ENCODE measurements around the gene IRF2BPL.

The IRF2BPL gene

GRCh38 chr14:77006132-77006531 lies 22.4 kb downstream of the IRF2BPL start:
- peaks cover 6% of the 10 kb centered on the region for H3K27me3 Mint-ChIP-seq
- no peak overlapping the region for H3K4me3 Mint-ChIP-seq
- no peaks in the 10 kb centered on the region for H3K36me3 Mint-ChIP-seq (ENCODE audit: low read depth)
- H3K27ac Mint-ChIP-seq = no peak overlapping the region
- intact Hi-C loops (cut with micrococcal nuclease) = no loop called here
- H3K9me3 Mint-ChIP-seq = no peaks in the 10 kb centered on the region
- peaks cover 24% of the 10 kb centered on the region for H3K4me1 Mint-ChIP-seq (ENCODE audit: low read depth)

GRCh38 chr14:77005559-77005958 lies 22.9 kb downstream of the IRF2BPL start:
- Mint-ChIP-seq H3K36me3 (ENCODE audit: low read depth) (no peaks in the 10 kb centered on the region), H3K9me3 (no peaks in the 10 kb centered on the region), H3K27me3 (peaks cover 11% of the 10 kb centered on the region), H3K4me1 (ENCODE audit: low read depth) (peaks cover 30% of the 10 kb centered on the region), H3K4me3 (no peak overlapping the region), H3K27ac (no peak overlapping the region)
- intact Hi-C loops (cut with micrococcal nuclease) = no loop called here

- intact Hi-C loops (cut with micrococcal nuclease) = no loop called here
- no peaks in the 10 kb centered on the region for H3K36me3 Mint-ChIP-seq (ENCODE audit: low read depth)
- H3K9me3 Mint-ChIP-seq = no peaks in the 10 kb centered on the region
- H3K27me3 Mint-ChIP-seq = peaks cover 14% of the 10 kb centered on the region
- H3K4me3 Mint-ChIP-seq = no peak overlapping the region
- H3K27ac Mint-ChIP-seq = peak overlapping the region; percentile 22
- H3K4me1 Mint-ChIP-seq (ENCODE audit: low read depth) = peaks cover 35% of the 10 kb centered on the region
Measured at GRCh38 chr14:77004711-77005460, 23.6 kb downstream of the IRF2BPL start.

DNA sequence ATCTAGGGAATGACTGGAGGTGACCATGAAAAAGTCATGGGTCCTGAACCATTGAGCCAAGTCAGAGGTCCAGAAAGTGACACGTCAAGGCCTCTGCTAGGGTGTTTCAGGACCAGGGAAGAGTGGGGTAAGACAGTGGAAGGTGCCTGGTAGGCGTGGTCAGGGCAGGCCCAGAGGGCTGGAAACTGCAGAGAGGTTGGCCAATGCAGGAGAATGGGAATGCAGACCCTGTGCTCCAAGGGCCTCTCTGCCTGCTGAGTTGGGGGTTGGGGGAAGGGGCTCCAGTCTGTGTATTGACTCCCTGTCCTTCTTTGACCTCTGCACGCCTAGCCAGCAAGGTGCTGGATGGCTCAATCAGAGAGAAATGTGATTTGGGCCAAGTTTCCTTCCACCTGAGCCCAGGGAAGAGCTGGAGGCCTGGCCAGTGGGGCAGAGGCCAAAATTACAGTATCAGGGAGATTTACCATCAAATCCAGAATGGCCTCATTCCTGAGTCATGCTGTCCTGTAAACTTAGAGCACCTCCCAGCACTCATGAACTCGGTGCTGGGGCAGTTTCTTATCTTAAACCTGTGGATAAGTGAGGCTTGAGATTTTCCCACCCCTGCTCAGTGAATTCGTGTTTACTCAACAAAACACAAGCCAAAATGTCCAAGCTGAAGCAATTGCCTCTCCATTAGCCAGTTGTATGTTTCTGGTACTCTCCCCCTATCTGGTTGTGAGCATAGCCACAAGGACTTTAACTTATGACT lies 24.4 kb downstream of the IRF2BPL start:
- Mint-ChIP-seq H3K4me3 (no peak overlapping the region), H3K27me3 (peaks cover 22% of the 10 kb centered on the region), H3K27ac (no peak overlapping the region), H3K9me3 (no peaks in the 10 kb centered on the region), H3K4me1 (ENCODE audit: low read depth) (peaks cover 35% of the 10 kb centered on the region), H3K36me3 (ENCODE audit: low read depth) (no peaks in the 10 kb centered on the region)
- intact Hi-C loops (cut with micrococcal nuclease) = no loop called here

- Mint-ChIP-seq H3K4me1 (ENCODE audit: low read depth) (peaks cover 45% of the 10 kb centered on the region), H3K36me3 (ENCODE audit: low read depth) (no peaks in the 10 kb centered on the region), H3K27ac (no peak overlapping the region), H3K27me3 (peaks cover 28% of the 10 kb centered on the region), H3K4me3 (no peak overlapping the region), H3K9me3 (no peaks in the 10 kb centered on the region)
- intact Hi-C loops (cut with micrococcal nuclease) = no loop called here
Measured at GRCh38 chr14:77002889-77003288, 25.6 kb downstream of the IRF2BPL start.

DNA sequence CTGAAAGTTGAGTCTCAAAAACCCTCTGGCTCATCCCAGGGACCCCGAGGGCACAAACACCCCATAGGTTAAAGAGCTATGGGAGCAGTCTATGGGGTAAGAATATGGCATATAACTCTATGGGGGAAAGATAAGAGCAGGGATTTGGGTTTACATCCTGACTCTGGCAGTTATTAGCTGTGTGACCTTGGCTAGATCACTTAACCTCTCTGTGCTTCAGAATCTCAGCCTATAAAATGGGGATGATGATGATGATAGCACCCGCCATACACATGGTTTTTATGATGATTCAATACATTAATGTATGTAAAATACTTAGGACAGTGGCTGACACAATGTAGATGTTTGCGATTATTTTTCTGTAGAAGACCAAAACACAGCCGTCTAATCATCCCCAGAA lies 26.2 kb downstream of the IRF2BPL start:
- Mint-ChIP-seq H3K36me3 (ENCODE audit: low read depth) (no peaks in the 10 kb centered on the region), H3K27me3 (peaks cover 28% of the 10 kb centered on the region), H3K9me3 (no peaks in the 10 kb centered on the region), H3K4me1 (ENCODE audit: low read depth) (peaks cover 50% of the 10 kb centered on the region), H3K27ac (no peak overlapping the region), H3K4me3 (no peak overlapping the region)
- intact Hi-C loops (cut with micrococcal nuclease) = no loop called here

GRCh38 chr14:77000340-77001270 lies 27.9 kb downstream of the IRF2BPL start:
- no peaks in the 10 kb centered on the region for H3K9me3 Mint-ChIP-seq
- peaks cover 40% of the 10 kb centered on the region for H3K4me1 Mint-ChIP-seq (ENCODE audit: low read depth)
- intact Hi-C loops (cut with micrococcal nuclease) = no loop called here
- peak overlapping the region; percentile 48 for H3K4me3 Mint-ChIP-seq
- no peaks in the 10 kb centered on the region for H3K36me3 Mint-ChIP-seq (ENCODE audit: low read depth)
- H3K27ac Mint-ChIP-seq = peak overlapping the region; percentile 63
- H3K27me3 Mint-ChIP-seq = peaks cover 36% of the 10 kb centered on the region

- intact Hi-C loops (cut with micrococcal nuclease) = no loop called here
- peaks cover 36% of the 10 kb centered on the region for H3K27me3 Mint-ChIP-seq
Measured at GRCh38 chr14:76998910-76999309, 29.6 kb downstream of the IRF2BPL start.

DNA sequence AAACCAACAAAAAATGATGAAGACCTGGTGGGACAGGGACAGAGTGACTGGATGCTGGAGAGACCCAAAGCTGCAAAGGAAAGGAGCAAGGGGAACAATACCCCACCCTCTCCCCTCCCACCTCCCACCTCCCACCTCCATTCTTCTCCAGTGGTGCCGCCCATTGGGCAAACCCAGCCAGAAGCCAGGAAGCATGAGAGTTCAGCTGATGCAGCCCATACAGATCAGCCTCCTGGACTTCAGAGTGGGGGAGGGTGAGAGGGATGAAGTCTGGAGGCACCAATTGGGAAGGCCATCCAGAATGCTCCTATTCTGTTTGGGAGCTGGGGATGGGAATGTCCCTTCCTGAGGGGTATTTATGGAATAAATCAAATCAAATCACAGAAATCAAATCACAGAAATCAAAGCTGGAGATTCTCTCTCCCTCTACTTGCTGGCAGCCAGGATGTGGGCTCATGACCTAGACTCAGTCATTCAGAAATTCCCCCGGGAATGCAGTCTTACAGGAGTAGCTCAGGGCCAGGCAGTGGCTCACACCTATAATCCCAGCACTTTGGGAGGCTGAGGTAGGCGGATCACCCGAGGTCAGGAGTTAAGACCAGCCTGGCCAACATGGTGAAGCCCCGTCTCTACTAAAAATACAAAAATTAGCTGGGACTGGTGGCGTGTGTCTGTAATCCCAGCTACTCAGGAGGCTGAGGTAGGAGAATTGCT lies 31.1 kb downstream of the IRF2BPL start:
- Mint-ChIP-seq H3K36me3 (ENCODE audit: low read depth) (no peaks in the 10 kb centered on the region), H3K4me3 (no peak overlapping the region), H3K27me3 (peaks cover 32% of the 10 kb centered on the region), H3K9me3 (no peaks in the 10 kb centered on the region), H3K4me1 (ENCODE audit: low read depth) (peaks cover 49% of the 10 kb centered on the region), H3K27ac (no peak overlapping the region)
- intact Hi-C loops (cut with micrococcal nuclease) = no loop called here

More at GRCh38 chr14:76998910-76999309, 29.6 kb downstream of the IRF2BPL start:
- Mint-ChIP-seq H3K4me1 (ENCODE audit: low read depth) (peaks cover 49% of the 10 kb centered on the region), H3K4me3 (no peak overlapping the region), H3K27ac (no peak overlapping the region), H3K9me3 (no peaks in the 10 kb centered on the region), H3K36me3 (ENCODE audit: low read depth) (no peaks in the 10 kb centered on the region)

DNA sequence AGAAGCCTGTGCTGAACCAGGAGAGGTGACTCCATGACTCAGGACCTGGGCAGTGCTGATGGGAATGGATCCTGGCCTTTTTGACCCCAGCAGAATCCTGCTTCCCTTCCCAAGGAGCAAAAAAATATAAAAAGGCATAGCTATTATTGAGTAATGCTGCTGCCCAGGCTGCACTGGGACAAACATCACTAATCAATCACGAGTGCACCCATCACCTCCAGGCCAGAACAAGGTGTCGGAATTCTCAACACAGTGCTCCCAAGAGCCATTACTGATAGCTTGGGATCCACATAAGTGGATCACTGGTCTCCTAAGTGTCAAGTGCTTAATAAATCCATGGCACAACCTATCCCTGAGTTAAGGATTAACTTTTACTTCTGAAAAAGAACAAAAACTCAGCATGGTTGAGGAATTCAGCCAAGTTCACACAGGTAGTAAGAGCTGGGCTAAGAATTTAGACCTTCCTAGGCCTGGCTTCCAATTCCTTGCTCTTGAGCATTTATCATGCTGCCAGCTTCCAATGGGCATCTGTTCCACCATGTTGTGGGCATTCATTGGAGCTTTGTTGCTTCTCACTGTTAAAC lies 31.9 kb downstream of the IRF2BPL start:
- Mint-ChIP-seq H3K9me3 (no peaks in the 10 kb centered on the region), H3K36me3 (ENCODE audit: low read depth) (no peaks in the 10 kb centered on the region), H3K4me3 (no peak overlapping the region), H3K27me3 (peaks cover 32% of the 10 kb centered on the region), H3K27ac (no peak overlapping the region), H3K4me1 (ENCODE audit: low read depth) (peaks cover 49% of the 10 kb centered on the region)
- intact Hi-C loops (cut with micrococcal nuclease) = no loop called here

- H3K9me3 Mint-ChIP-seq = no peaks in the 10 kb centered on the region
- peaks cover 24% of the 10 kb centered on the region for H3K27me3 Mint-ChIP-seq
- peak overlapping the region; percentile 11 for H3K27ac Mint-ChIP-seq
- H3K36me3 Mint-ChIP-seq (ENCODE audit: low read depth) = no peaks in the 10 kb centered on the region
- no peak overlapping the region for H3K4me3 Mint-ChIP-seq
- H3K4me1 Mint-ChIP-seq (ENCODE audit: low read depth) = peaks cover 41% of the 10 kb centered on the region
- intact Hi-C loops (cut with micrococcal nuclease) = no loop called here
Measured at GRCh38 chr14:76995279-76996035, 33.1 kb downstream of the IRF2BPL start.

DNA sequence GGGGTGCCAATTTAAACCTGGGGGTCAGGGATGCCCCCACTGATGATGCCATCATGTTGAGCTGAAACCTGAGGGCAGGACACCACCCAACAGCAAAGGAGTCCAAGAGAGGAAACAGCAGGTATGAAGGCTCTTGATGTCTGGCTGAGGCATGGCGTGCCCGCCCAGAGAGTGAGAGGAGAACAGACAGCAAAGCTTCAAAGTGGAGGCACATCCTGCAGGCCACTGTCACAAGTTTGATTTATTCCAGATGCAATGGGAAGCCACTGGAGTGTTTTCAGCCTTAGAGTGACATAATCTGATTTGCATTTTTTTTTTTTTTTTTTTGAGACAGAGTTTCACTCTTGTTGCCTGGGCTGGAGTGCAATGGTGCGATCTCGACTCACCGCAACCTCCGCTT lies 34.8 kb downstream of the IRF2BPL start:
- peaks cover 17% of the 10 kb centered on the region for H3K27me3 Mint-ChIP-seq
- no peak overlapping the region for H3K4me3 Mint-ChIP-seq
- intact Hi-C loops (cut with micrococcal nuclease) = no loop called here
- H3K27ac Mint-ChIP-seq = no peak overlapping the region
- no peaks in the 10 kb centered on the region for H3K36me3 Mint-ChIP-seq (ENCODE audit: low read depth)
- H3K9me3 Mint-ChIP-seq = no peaks in the 10 kb centered on the region
- peaks cover 42% of the 10 kb centered on the region for H3K4me1 Mint-ChIP-seq (ENCODE audit: low read depth)

All from dendritic cell treated with granulocyte-macrophage colony-stimulating factor and Interleukin-4, amounts not matched to agents 40 ng/mL and 50 ng/mL, for 4 days (primary cell).